ENCODE data around the gene ARMC6. TPM values are rescaled to one million over a fixed set of nuclear protein-coding genes. Genes with fewer than 3 reads are reported as not detected.
A peak's percentile ranks its signal among the peaks of the same experiment; 100 is the strongest.

The ARMC6 gene
- total RNA-seq, 4 donors from 2014 or later: 18.2 to 26.3 (median 24.5) TPM

DNA sequence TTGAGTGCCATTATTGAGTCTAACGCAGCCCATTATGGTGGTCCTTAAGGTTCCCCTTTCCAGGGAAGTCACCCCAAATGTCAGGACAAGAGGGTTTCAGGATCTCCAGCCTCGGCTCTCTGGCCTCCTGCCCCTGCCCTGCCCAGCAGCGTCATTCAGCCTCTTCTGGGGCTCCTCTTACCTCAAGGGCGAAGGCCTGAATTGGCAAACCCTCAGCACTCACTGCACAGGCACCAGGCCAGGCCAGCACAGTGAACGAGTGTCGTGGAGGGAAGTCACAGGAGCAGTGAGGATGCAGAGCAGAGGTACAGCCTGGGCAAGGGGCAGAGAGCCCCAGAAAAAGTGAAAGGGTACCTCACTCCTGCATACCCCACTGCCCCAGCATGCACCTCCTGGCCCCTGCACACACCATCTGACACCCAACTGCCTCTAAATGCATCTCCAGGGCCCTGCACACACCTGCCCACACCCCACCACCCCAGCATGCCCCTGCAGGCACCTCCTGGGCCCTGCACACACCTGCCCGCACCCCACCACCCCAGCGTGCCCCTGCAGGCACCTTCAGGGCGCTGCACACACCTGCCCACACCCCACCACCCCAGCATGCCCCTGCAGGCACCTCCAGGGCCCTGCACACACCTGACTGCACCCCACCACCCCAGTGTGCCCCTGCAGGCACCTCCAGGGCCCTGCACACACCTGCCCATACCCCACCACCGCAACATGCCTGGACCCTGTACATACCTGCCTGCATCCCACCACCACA is 50.2 kb downstream of the ARMC6 start:
- H3K27me3 ChIP-seq: no peaks in the 10 kb centered on the region
- no peak for DNase-seq
- H3K4me3 ChIP-seq: no peak overlapping the region
- H3K9me3 ChIP-seq: no peaks in the 10 kb centered on the region
- no peaks in the 10 kb centered on the region for H3K36me3 ChIP-seq
- no peak for TF ChIP-seq POLR2A (IDR thresholded peaks at IDR 0.05)
- TF ChIP-seq, protein P1, sequence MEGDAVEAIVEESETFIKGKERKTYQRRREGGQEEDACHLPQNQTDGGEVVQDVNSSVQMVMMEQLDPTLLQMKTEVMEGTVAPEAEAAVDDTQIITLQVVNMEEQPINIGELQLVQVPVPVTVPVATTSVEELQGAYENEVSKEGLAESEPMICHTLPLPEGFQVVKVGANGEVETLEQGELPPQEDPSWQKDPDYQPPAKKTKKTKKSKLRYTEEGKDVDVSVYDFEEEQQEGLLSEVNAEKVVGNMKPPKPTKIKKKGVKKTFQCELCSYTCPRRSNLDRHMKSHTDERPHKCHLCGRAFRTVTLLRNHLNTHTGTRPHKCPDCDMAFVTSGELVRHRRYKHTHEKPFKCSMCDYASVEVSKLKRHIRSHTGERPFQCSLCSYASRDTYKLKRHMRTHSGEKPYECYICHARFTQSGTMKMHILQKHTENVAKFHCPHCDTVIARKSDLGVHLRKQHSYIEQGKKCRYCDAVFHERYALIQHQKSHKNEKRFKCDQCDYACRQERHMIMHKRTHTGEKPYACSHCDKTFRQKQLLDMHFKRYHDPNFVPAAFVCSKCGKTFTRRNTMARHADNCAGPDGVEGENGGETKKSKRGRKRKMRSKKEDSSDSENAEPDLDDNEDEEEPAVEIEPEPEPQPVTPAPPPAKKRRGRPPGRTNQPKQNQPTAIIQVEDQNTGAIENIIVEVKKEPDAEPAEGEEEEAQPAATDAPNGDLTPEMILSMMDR (IDR thresholded peaks at IDR 0.05): no peak
- no peaks in the 10 kb centered on the region for H3K4me1 ChIP-seq
- no peak overlapping the region for H3K27ac ChIP-seq

DNA sequence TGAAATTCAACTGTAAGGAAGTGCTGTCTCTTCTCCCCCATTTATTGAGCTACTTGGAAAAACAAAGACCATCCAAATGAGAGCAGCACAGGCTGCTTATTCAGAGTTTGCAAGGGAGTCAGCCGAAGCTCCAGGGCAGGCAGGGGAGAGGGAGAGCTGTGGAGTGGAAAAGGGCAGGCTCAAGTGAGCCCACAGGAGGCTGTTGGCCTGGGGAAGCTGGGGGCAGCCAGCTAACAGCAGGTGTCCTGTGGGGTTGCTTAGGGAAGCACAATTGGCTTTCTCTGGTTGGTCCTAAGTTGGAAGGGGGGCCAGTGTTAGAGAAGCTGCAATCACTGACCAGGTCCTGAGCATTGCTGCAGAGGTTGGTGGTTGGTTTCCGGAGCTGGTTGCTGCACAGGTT is 54.3 kb downstream of the ARMC6 start:
- TF ChIP-seq, protein P1 (IDR thresholded peaks at IDR 0.05): no peak
- no peak for TF ChIP-seq POLR2A (IDR thresholded peaks at IDR 0.05)

DNA sequence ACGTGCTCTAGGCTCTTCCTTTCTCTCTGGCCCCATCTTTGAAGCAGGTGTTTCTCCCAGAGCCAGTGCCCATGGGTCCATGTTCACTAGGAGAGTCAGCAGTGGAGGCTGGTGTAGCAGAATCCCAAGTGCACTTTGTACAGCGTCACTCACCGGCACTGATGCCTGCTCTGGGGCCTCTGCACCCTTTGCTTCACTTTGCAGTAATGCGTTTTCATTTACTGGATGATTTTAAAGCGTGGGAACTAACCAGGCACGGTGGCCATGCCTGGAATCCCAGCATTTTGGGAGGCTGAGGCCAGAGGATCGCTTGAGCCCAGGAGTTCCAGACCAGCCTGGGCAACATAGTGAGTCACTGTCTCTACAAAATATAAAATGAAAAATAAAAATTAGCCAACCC is 61.1 kb downstream of the ARMC6 start:
- H3K9me3 ChIP-seq: no peaks in the 10 kb centered on the region
- no peak overlapping the region for H3K4me3 ChIP-seq
- TF ChIP-seq, protein P1 (IDR thresholded peaks at IDR 0.05): no peak
- TF ChIP-seq POLR2A (IDR thresholded peaks at IDR 0.05): no peak
- no peaks in the 10 kb centered on the region for H3K36me3 ChIP-seq
- DNase-seq: no peak
- no peak overlapping the region for H3K27ac ChIP-seq
- H3K27me3 ChIP-seq: no peaks in the 10 kb centered on the region
- peaks cover 0 to 20% (median 0%) of the 10 kb centered on the region in 4 donors for H3K4me1 ChIP-seq

More for the DNA sequence above, 54.3 kb downstream of the ARMC6 start:
- Histone ChIP-seq H3K4me3 (no peak overlapping the region), H3K4me1 (no peaks in the 10 kb centered on the region), H3K36me3 (no peaks in the 10 kb centered on the region), H3K27ac (no peak overlapping the region), H3K9me3 (no peaks in the 10 kb centered on the region), H3K27me3 (no peaks in the 10 kb centered on the region)
- no peak for DNase-seq

DNA sequence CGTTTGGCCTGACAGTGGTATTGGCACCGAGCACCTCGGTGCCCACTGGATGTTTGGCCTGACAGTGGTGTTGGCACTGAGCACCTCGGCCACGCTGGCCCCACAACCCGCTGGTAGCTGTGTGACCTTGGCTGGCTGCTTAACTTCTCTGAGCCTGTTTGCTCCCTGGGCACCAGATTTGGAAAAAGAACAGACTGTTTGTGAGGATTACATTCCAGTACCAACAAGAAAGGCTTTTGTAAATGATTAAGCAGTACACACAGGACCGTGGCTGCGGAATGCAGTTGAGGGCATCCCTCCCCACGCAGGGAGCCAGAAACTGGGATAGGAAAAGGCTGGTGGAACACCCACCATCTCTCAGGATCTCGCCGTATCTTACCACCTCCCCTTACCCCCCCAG is 62.3 kb downstream of the ARMC6 start:
- DNase-seq: no peak
- Histone ChIP-seq H3K36me3 (no peaks in the 10 kb centered on the region), H3K9me3 (no peaks in the 10 kb centered on the region), H3K27ac (no peak overlapping the region), H3K4me1 (peaks cover 0 to 20% (median 0%) of the 10 kb centered on the region in 4 donors), H3K27me3 (no peaks in the 10 kb centered on the region), H3K4me3 (no peak overlapping the region)
- TF ChIP-seq, protein P1 (IDR thresholded peaks at IDR 0.05): no peak
- no peak for TF ChIP-seq POLR2A (IDR thresholded peaks at IDR 0.05)

DNA sequence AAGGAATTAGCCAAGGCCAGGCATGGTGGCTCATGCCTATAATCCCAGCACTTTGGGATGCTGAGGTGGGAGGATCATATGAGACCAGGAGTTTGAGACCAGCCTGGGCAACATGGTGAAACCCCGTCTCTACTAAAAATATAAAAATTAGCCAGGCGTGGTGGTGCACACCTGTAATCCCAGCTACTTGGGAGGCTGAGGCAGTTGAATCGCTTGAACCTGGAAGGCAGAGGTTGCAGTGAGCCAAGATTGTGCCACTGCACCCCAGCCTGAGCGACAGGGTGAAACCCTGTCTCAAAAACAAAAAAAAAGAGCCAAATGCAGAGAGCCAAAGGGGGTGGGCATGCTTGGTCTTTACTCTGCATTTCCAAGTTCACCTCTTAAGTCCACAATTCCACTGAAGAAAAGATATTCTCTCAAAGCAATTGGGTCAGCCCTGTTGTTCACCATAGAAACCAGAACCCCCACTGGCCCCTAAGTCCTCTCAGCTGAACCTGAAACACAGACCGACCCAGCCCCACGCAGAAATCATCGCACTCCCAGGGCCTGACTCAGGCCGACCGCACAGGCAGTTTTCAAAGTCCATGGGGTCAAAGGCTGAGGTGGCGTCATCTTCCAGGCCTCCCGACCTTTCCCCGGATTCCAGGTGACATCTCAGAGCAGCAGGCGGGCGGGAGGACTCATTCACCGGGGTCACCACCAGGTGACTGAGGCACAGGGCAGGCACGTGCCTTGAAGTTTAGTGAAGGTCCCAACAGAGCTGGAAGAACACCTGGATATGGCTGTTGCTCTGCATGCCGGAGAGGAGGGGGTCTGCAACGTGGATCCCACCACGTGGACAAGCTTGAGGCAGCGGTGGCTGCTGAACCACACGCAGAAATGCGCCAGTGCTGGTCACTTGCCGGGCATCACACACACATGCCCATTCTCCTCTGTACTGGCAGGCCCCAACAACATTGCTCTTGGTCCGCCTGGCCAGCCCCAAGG is 63.5 kb downstream of the ARMC6 start:
- Histone ChIP-seq H3K36me3 (no peaks in the 10 kb centered on the region), H3K4me1 (peaks cover 0 to 20% (median 0%) of the 10 kb centered on the region in 4 donors), H3K27ac (peak overlapping the region in 3 of 4 donors; percentile 30 to 84 (median 61)), H3K9me3 (no peaks in the 10 kb centered on the region), H3K27me3 (no peaks in the 10 kb centered on the region), H3K4me3 (no peak overlapping the region)
- DNase-seq: peak in 2 of 3 donors; percentile 89 to 91
- peak in 1 of 2 donors; percentile 29 for TF ChIP-seq POLR2A (IDR thresholded peaks at IDR 0.05)
- TF ChIP-seq, protein P1 (IDR thresholded peaks at IDR 0.05): peak in 3 of 6 experiments; percentile 34 to 45 (median 37)
